ENCODE results near the gene PPP4R1. TPM values are rescaled to one million over a fixed set of nuclear protein-coding genes. Genes with fewer than 3 reads are reported as not detected.

Gene PPP4R1
- total RNA-seq, 1 donor from 2014 or later, result 132 TPM

GRCh38 chr18:9596843-9597526, 17.4 kb downstream of the PPP4R1 start:
- H3K4me3 Mint-ChIP-seq (ENCODE audit: unreplicated experiment), result no peak overlapping the region
- no peak for FAIRE-seq
- H3K9ac ChIP-seq (ENCODE audit: low read length), result no peak overlapping the region
- H3K4me3 ChIP-seq (ENCODE audit: insufficient read depth, low read depth, low read length), result no peak overlapping the region
- H3K4me1 Mint-ChIP-seq (ENCODE audit: low read depth, unreplicated experiment), result peaks cover 14% of the 10 kb centered on the region
- no peaks in the 10 kb centered on the region for H3K9me3 ChIP-seq (ENCODE audit: insufficient read depth, low read depth, low read length)
- H3K79me2 ChIP-seq (ENCODE audit: insufficient read depth, low read length), result peaks cover 98% of the 10 kb centered on the region
- no peak for TF ChIP-seq CTCF (IDR thresholded peaks at IDR 0.05; ENCODE audit: insufficient read depth, low read depth, low read length)
- no peak for TF ChIP-seq EZH2 (IDR thresholded peaks at IDR 0.05; ENCODE audit: insufficient read depth, low read length)
- peaks cover 3% of the 10 kb centered on the region for H3K4me1 ChIP-seq (ENCODE audit: insufficient read depth, low read length)
- H3K36me3 Mint-ChIP-seq (ENCODE audit: low read depth, unreplicated experiment), result peaks cover 11% of the 10 kb centered on the region
- H3K9me3 Mint-ChIP-seq (ENCODE audit: unreplicated experiment), result no peaks in the 10 kb centered on the region
- no peaks in the 10 kb centered on the region for H3K27me3 ChIP-seq (ENCODE audit: insufficient read depth, low read length)
- H2AFZ ChIP-seq (ENCODE audit: low read depth, low read length), result no peak overlapping the region
- H3K27me3 Mint-ChIP-seq (ENCODE audit: low read depth, unreplicated experiment), result no peaks in the 10 kb centered on the region
- no peak overlapping the region for H3K4me2 ChIP-seq (ENCODE audit: low read length)
- peaks cover 75% of the 10 kb centered on the region for H4K20me1 ChIP-seq (ENCODE audit: insufficient read depth, low read length)
- peaks cover 15% of the 10 kb centered on the region for H3K36me3 ChIP-seq (ENCODE audit: insufficient read depth, low read length)
- no peak overlapping the region for H3K27ac ChIP-seq (ENCODE audit: low read depth, low read length)
- DNase-seq (ENCODE audit: low read depth), result no peak
- H3K27ac Mint-ChIP-seq (ENCODE audit: unreplicated experiment), result peak overlapping the region; percentile 54

GRCh38 chr18:9596226-9596625, 18.1 kb downstream of the PPP4R1 start:
- H3K9me3 ChIP-seq (ENCODE audit: insufficient read depth, low read depth, low read length), result no peaks in the 10 kb centered on the region
- H2AFZ ChIP-seq (ENCODE audit: low read depth, low read length), result no peak overlapping the region
- H4K20me1 ChIP-seq (ENCODE audit: insufficient read depth, low read length), result peaks cover 71% of the 10 kb centered on the region
- H3K9ac ChIP-seq (ENCODE audit: low read length), result no peak overlapping the region
- Mint-ChIP-seq H3K36me3 (ENCODE audit: low read depth, unreplicated experiment) (peaks cover 9% of the 10 kb centered on the region), H3K4me3 (ENCODE audit: unreplicated experiment) (no peak overlapping the region), H3K9me3 (ENCODE audit: unreplicated experiment) (no peaks in the 10 kb centered on the region), H3K4me1 (ENCODE audit: low read depth, unreplicated experiment) (peaks cover 14% of the 10 kb centered on the region), H3K27me3 (ENCODE audit: low read depth, unreplicated experiment) (no peaks in the 10 kb centered on the region), H3K27ac (ENCODE audit: unreplicated experiment) (no peak overlapping the region)
- DNase-seq (ENCODE audit: low read depth) (no peak), FAIRE-seq (no peak)
- peaks cover 3% of the 10 kb centered on the region for H3K4me1 ChIP-seq (ENCODE audit: insufficient read depth, low read length)
- peaks cover 95% of the 10 kb centered on the region for H3K79me2 ChIP-seq (ENCODE audit: insufficient read depth, low read length)
- TF ChIP-seq CTCF (IDR thresholded peaks at IDR 0.05; ENCODE audit: insufficient read depth, low read depth, low read length) (no peak), EZH2 (IDR thresholded peaks at IDR 0.05; ENCODE audit: insufficient read depth, low read length) (no peak)
- no peak overlapping the region for H3K4me3 ChIP-seq (ENCODE audit: insufficient read depth, low read depth, low read length)
- no peak overlapping the region for H3K27ac ChIP-seq (ENCODE audit: low read depth, low read length)
- no peaks in the 10 kb centered on the region for H3K27me3 ChIP-seq (ENCODE audit: insufficient read depth, low read length)
- peaks cover 15% of the 10 kb centered on the region for H3K36me3 ChIP-seq (ENCODE audit: insufficient read depth, low read length)
- H3K4me2 ChIP-seq (ENCODE audit: low read length), result no peak overlapping the region

Measured in astrocyte (in vitro differentiated cells and primary cell).